HCT116 (cell line): Measurements from ENCODE around the gene TENM4. TPM values are rescaled to one million over a fixed set of nuclear protein-coding genes. Genes with fewer than 3 reads are reported as not detected.

ENCODE experiments used
- ATAC-seq: fragments of 200-7000 bp; cut with Tn5 transposase; 2 replicates; pipeline ENCODE4 v1.9.1; 2020; ENCODE audit warnings: mild to moderate bottlenecking, moderate library complexity
- BruUV-seq: library from RNA; stranded (reverse); fragments of 400-500 nt; replicated peaks from 2 replicates; lab custom pipeline; 2021; lab: Mats Ljungman, UMichigan
- CTCF ChIA-PET: fragments of 300-600 bp; sonication (Branson Sonifier 250); formaldehyde crosslinking; loops from one replicate; lab custom pipeline; 2021; ENCODE audit warnings: antibody characterized with exemption; lab: Charles Lee
- POLR2A ChIA-PET: fragments of 300-600, 350-600 bp; sonication (Branson Sonifier 250); formaldehyde crosslinking; loops from one replicate; lab custom pipeline; 2021; ENCODE audit warnings: antibody characterized with exemption; lab: Charles Lee
- RAD21 ChIA-PET, 2 experiments: fragments of 300-600 bp; sonication (Branson Sonifier 250); formaldehyde crosslinking; loops; one replicate each; lab custom pipeline; 2023; ENCODE audit warnings: low total read pairs in 2 of 2; ENCODE audit not compliant: uncharacterized antibody in 2 of 2, unreplicated experiment in 2 of 2, low non-redundant PET in 1 of 2; lab: Charles Lee
- DNase-seq: peaks from one replicate; pipeline ENCODE4 v3.0.0-alpha.2; 2010; ENCODE audit warnings: low read depth, low spot score
- H2AFZ ChIP-seq: fragments of 200-600 bp; shearing (Covaris generic), sonication (generic); 2 replicates; pipeline ENCODE4 v1.6.1; 2017; ENCODE audit warnings: low read depth, mixed run types, mixed read lengths, antibody characterized with exemption, low read length; ENCODE audit not compliant: poor library complexity, severe bottlenecking
- H3K27ac ChIP-seq: 2 replicates; pipeline ENCODE4 v1.5.1; 2012; ENCODE audit warnings: low read depth, low read length
- H3K27me3 ChIP-seq: fragments of 200-600 bp; sonication (generic); 2 replicates; pipeline ENCODE4 v1.6.1; 2016; ENCODE audit warnings: mixed run types, low read length, mixed read lengths; ENCODE audit not compliant: insufficient read depth
- H3K36me3 ChIP-seq, 2 experiments: fragments of 200-500 bp in 1 of 2; fragments of 200-600 bp in 1 of 2; sonication (Bioruptor generic) in 1 of 2; sonication (generic) in 1 of 2; 2 replicates each; pipeline versions ENCODE4 v1.5.1 to v1.6.1; 2014 to 2016; ENCODE audit warnings: low read length in 2 of 2, inconsistent platforms in 1 of 2, mixed read lengths in 1 of 2, mixed run types in 1 of 2; ENCODE audit not compliant: insufficient read depth in 2 of 2, control insufficient read depth in 1 of 2
- H3K4me1 ChIP-seq, 2 experiments: fragments of 200-600 bp in 1 of 2; sonication (generic) in 1 of 2; 2 replicates each; pipeline versions ENCODE4 v1.5.1 to v1.6.1; 2012 to 2017; ENCODE audit warnings: low read length in 2 of 2, inconsistent platforms in 1 of 2, mild to moderate bottlenecking in 1 of 2, mixed read lengths in 1 of 2, mixed run types in 1 of 2, moderate library complexity in 1 of 2; ENCODE audit not compliant: insufficient read depth in 2 of 2, control insufficient read depth in 1 of 2
- H3K4me2 ChIP-seq: fragments of 200-600 bp; sonication (generic); 2 replicates; pipeline ENCODE4 v1.6.1; 2017; ENCODE audit warnings: mixed run types, low read length, mixed read lengths
- H3K4me3 ChIP-seq, 2 experiments: fragments of 200-600 bp in 1 of 2; sonication (generic) in 1 of 2; replicated peaks in 1 of 2; 2 replicates each; pipeline ENCODE4 v1.5.1; 2011 to 2016; ENCODE audit warnings: low read length in 2 of 2, control low read depth in 1 of 2, low read depth in 1 of 2, mild to moderate bottlenecking in 1 of 2, mixed read lengths in 1 of 2, mixed run types in 1 of 2
- H3K79me2 ChIP-seq: fragments of 200-600 bp; sonication (generic); 2 replicates; pipeline ENCODE4 v1.6.1; 2017; ENCODE audit warnings: mild to moderate bottlenecking, mixed run types, low read length, moderate library complexity, mixed read lengths; ENCODE audit not compliant: insufficient read depth
- H3K9ac ChIP-seq: fragments of 200-600 bp; sonication (generic); 2 replicates; pipeline ENCODE4 v1.6.1; 2016; ENCODE audit warnings: low read length, mixed read lengths
- H3K9me2 ChIP-seq: fragments of 200-600 bp; sonication (generic), shearing (Covaris generic); 2 replicates; pipeline ENCODE4 v1.6.1; 2017; ENCODE audit warnings: mixed run types, mild to moderate bottlenecking, moderate library complexity; ENCODE audit not compliant: insufficient read depth
- H3K9me3 ChIP-seq, 2 experiments: fragments of 200-500 bp in 1 of 2; fragments of 200-600 bp in 1 of 2; sonication (Bioruptor generic) in 1 of 2; sonication (generic) in 1 of 2; 2 replicates each; pipeline ENCODE4 v1.6.1; 2014 to 2017; ENCODE audit warnings: low read length in 2 of 2, mixed read lengths in 2 of 2, inconsistent platforms in 1 of 2, low read depth in 1 of 2, mild to moderate bottlenecking in 1 of 2, mixed run types in 1 of 2, moderate library complexity in 1 of 2; ENCODE audit not compliant: control insufficient read depth in 1 of 2, insufficient read depth in 1 of 2
- H4K20me1 ChIP-seq: fragments of 200-600 bp; sonication (generic), shearing (Covaris generic); 2 replicates; pipeline ENCODE4 v1.6.1; 2017; ENCODE audit warnings: mixed run types, mild to moderate bottlenecking, moderate library complexity; ENCODE audit not compliant: insufficient read depth
- ATF3 ChIP-seq: IDR thresholded peaks from 2 replicates; pipeline ENCODE4 v1.6.1; 2012
- EGR1 ChIP-seq: IDR thresholded peaks from 2 replicates; pipeline ENCODE4 v1.6.1; 2012; ENCODE audit warnings: low read depth
- ELF1 ChIP-seq: IDR thresholded peaks from 2 replicates; pipeline ENCODE4 v1.6.1; 2012; ENCODE audit warnings: low read depth, borderline replicate concordance
- EZH2 ChIP-seq: fragments of 200-600 bp; sonication (generic); IDR thresholded peaks from 2 replicates; pipeline ENCODE4 v1.6.1; 2017; ENCODE audit warnings: antibody characterized with exemption, mixed run types
- JUND ChIP-seq: IDR thresholded peaks from 2 replicates; pipeline ENCODE4 v1.6.1; 2012
- REST ChIP-seq: IDR thresholded peaks from 2 replicates; pipeline ENCODE4 v1.6.1; 2012; ENCODE audit warnings: low read depth
- SIN3A ChIP-seq: IDR thresholded peaks from 2 replicates; pipeline ENCODE4 v1.6.1; 2012; ENCODE audit warnings: low read depth
- SP1 ChIP-seq: IDR thresholded peaks from 2 replicates; pipeline ENCODE4 v1.6.1; 2012; ENCODE audit warnings: low read depth
- SRF ChIP-seq: IDR thresholded peaks from 2 replicates; pipeline ENCODE4 v1.6.1; 2012; ENCODE audit warnings: low read depth
- intact Hi-C: fragments of 100-400 bp; cut with micrococcal nuclease; formaldehyde crosslinking; loops from 2 replicates; pipeline ENCODE4 v1.10.0; 2022
- total RNA-seq: library from RNA; stranded (reverse); gene quantifications from one replicate; pipeline ENCODE4 v1.2.1, GENCODE V29; 2021; ENCODE audit not compliant: unreplicated experiment
- TF ChIP-seq, protein P1 (sequence below): IDR thresholded peaks from 2 replicates; pipeline ENCODE4 v1.6.1; 2011; ENCODE audit warnings: mild to moderate bottlenecking, low read length, moderate library complexity; ENCODE audit not compliant: insufficient replicate concordance; ENCODE audit errors: extremely low read depth

TENM4 gene
- total RNA-seq, 1 experiment from 2014 or later = 0.05 TPM

GRCh38 chr11:79047321-79047720, 393.5 kb downstream of the TENM4 start:
- BruUV-seq = no TSS peak
- Histone ChIP-seq H3K27me3 (peaks cover 15% of the 10 kb centered on the region; the same call in 1 of the 2 replicates), H3K27ac (no peak overlapping the region)
- RAD21 ChIA-PET = no interaction called here
- TF ChIP-seq SIN3A = no peak
- TF ChIP-seq EGR1 = no peak
- no peak for TF ChIP-seq SRF
- no peak for TF ChIP-seq REST
- no peak for TF ChIP-seq EZH2
- TF ChIP-seq, protein P1, sequence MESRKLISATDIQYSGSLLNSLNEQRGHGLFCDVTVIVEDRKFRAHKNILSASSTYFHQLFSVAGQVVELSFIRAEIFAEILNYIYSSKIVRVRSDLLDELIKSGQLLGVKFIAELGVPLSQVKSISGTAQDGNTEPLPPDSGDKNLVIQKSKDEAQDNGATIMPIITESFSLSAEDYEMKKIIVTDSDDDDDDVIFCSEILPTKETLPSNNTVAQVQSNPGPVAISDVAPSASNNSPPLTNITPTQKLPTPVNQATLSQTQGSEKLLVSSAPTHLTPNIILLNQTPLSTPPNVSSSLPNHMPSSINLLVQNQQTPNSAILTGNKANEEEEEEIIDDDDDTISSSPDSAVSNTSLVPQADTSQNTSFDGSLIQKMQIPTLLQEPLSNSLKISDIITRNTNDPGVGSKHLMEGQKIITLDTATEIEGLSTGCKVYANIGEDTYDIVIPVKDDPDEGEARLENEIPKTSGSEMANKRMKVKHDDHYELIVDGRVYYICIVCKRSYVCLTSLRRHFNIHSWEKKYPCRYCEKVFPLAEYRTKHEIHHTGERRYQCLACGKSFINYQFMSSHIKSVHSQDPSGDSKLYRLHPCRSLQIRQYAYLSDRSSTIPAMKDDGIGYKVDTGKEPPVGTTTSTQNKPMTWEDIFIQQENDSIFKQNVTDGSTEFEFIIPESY = no peak
- TF ChIP-seq JUND = no peak
- no peak for TF ChIP-seq ATF3
- no peak for TF ChIP-seq SP1
- TF ChIP-seq ELF1 = no peak
- TF ChIP-seq, all 23 proteins: peak for 0
- Histone ChIP-seq H3K9me3 (no peaks in the 10 kb centered on the region), H3K4me1 (no peaks in the 10 kb centered on the region), H3K4me2 (no peak overlapping the region), H3K36me3 (no peaks in the 10 kb centered on the region), H3K9me2 (no peaks in the 10 kb centered on the region), H3K9ac (no peak overlapping the region), H3K4me3 (no peak overlapping the region), H4K20me1 (no peaks in the 10 kb centered on the region), H3K79me2 (no peaks in the 10 kb centered on the region), H2AFZ (no peak overlapping the region)
- no peak for DNase-seq
- CTCF ChIA-PET = interaction anchor here (1.8 kb wide), 1 partner anchor 16 kb away, joined by 5 read pairs; no protein-coding TSS in a partner anchor
- intact Hi-C loops = no loop called here
- no peak for ATAC-seq
- POLR2A ChIA-PET = no interaction called here
